HS-27A (cell line): ENCODE results near the gene CNTD1.

Experiments used
- DNase-seq: peaks from one replicate; pipeline ENCODE4 v3.0.0-alpha.2; 2012; ENCODE audit warnings: low read depth, missing footprints

Gene CNTD1

DNA sequence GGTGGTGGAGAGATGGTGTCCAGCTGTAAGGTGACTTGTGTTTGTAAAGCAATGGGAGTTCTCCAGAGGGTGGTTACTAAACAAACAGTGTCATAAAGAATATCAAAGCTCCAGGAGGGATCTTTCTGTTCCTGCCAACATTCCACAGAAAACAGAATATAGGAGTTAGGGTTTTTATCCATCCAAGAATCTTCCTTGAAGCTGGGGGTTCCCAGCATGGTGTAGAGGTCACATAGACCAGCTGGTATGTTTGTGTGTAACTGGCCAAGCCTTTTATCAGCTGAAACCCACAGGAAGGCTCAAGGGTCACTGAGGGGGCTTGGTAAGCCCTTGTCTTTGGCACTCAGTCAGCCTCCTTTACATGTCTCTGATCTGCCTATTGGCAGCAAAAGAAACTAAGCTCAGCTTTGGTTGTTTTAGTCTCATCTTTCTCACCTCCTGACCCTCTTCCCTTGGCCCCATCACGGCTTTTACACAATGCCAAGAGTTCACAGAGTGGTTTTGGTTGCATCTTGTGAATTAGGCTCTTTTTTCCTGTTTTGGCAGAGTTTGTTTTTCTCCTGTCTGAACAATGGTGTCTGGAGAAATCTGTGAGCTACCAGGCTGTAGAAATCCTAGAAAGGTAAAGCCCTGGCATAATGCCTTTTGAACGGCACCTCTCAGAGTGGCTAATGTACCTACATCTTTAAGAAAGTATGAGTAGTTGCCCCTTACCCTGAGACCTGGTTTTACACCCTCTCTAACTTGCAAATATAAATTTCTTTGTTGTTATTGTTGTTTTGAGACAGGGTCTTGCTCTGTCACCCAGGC, 4.6 kb downstream of the CNTD1 start:
- no peak for DNase-seq

DNA sequence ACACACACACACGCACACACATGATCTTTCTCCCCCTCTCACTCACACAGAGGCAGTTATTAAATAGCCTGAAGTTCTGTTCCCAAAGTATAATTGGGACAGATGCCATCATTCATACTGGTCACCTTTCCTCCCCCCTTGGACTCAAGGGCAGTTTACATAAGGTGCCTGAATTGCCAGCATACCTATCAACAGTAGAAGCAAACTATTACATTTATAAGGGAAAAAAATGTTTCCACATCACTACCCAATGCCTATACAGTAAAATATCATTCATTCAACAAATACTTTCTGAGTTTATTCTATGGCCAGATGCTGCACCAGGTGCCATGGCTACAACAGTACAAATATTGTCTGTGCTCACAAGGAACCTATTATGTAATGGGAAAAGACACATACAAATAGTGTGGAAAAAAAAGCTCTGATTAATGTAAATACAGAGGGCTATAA, 6.3 kb downstream of the CNTD1 start:
- DNase-seq: no peak

GRCh38 chr17:42806249-42806648, 7.6 kb downstream of the CNTD1 start:
- DNase-seq: no peak

DNA sequence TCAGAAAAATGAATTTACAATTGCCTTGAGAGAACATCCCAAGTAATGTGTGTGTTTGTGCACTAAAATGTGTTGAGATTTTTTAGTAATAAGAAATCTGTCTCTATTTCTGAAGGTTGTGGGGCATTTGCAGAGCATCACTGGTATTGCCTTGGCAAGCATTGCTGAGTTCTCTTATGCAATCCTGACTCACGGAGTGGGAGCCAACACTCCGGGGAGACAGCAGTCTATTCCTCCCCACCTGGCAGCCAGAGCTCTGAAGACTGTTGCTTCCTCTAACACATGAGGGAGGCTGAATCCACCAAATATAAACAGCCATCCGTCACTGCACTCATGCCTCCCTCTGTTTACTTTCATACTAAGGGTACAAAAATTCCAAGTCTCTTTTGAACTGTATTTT, 10.6 kb downstream of the CNTD1 start:
- DNase-seq: no peak

- peak; percentile 64 for DNase-seq
Observed at GRCh38 chr17:42814633-42815399, 16.2 kb downstream of the CNTD1 start.

GRCh38 chr17:42817866-42818265, 19.2 kb downstream of the CNTD1 start:
- DNase-seq: no peak

- no peak for DNase-seq
Observed at GRCh38 chr17:42818379-42818778, 19.7 kb downstream of the CNTD1 start.

GRCh38 chr17:42819939-42820535, 21.4 kb downstream of the CNTD1 start:
- no peak for DNase-seq

GRCh38 chr17:42821176-42821575, 22.5 kb downstream of the CNTD1 start:
- no peak for DNase-seq

- DNase-seq: no peak
Observed at GRCh38 chr17:42827472-42827871, 28.8 kb downstream of the CNTD1 start.

- no peak for DNase-seq
Observed at GRCh38 chr17:42830971-42831370, 32.3 kb downstream of the CNTD1 start.

DNA sequence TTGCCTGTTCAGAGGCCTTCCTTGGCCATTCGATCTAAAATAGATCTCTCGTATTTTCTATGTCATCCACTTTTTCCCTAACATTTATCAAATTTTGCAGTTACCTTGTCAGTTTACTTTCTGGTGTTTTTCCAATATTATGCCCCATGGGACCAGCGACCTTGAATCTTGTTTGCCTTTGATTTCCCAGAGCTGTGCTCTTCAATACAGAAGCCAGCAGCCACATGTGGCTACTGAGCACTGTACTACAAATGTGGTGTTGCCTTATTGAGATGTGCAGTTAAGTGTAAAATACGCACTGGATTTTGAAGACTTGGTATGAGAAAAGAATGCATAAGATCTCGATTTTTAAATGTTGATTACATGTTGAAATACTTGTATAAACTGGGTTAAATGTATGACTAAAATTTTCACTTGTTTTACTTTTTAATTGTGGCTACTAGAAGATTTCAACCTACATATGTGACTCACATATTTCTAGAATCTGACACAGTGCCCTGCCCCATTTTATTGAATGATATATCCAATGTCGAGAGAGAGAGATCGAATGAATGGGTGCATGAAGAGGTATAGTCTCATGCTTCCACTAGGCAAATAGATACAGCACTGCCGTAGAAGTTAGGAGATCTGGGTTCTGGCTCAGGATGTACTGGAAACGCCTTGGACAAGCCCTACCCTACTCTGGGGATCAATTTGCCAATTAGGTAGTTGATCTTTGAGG, 33.7 kb downstream of the CNTD1 start:
- DNase-seq: no peak

DNA sequence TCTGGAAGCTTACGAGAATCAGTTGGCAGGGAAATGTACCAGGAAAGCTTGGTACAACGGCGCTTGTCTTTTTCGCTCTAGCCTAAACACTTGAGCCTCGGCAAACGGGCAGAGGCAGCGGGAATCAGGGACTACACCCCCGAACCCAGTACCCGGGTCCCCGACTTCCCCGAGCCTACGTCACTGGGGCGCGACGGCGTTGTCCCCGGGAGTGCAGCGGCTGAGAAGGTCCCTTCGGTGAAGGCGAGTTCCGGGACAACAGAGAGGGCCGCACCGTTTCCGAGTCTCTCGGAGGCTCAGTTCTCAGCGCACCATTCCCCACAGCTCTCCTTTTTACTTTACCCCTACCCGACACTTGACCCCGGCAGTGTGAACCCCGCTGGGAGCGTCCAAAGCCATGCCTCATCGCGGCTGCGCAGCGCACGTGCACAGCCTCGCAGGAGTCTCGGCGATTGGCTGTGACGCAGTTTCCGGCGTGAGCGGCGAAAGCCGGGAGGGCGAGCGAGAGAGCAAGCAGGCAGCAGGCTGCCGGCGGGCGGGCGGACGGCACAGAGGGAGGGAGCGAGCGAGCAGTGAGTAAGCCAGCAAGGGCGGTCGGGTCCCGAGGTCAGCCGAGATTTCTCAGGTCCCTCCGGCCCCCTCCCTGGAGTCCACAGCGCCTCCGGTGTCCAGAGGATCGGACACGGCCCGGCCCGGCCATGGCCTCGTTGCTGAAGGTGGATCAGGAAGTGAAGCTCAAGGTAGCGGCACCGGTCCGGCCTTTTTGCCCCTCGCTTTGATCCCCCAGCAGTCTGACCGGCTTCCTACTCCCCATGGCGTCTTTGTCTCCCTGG, 34.5 kb downstream of the CNTD1 start, which contains the start of gene PSME3:
PSME3 (plus strand) TSS at position 464 of the 833 bp plus-strand sequence; CDS start at position 699, 235 bp downstream.
- peak; percentile 57 for DNase-seq

DNA sequence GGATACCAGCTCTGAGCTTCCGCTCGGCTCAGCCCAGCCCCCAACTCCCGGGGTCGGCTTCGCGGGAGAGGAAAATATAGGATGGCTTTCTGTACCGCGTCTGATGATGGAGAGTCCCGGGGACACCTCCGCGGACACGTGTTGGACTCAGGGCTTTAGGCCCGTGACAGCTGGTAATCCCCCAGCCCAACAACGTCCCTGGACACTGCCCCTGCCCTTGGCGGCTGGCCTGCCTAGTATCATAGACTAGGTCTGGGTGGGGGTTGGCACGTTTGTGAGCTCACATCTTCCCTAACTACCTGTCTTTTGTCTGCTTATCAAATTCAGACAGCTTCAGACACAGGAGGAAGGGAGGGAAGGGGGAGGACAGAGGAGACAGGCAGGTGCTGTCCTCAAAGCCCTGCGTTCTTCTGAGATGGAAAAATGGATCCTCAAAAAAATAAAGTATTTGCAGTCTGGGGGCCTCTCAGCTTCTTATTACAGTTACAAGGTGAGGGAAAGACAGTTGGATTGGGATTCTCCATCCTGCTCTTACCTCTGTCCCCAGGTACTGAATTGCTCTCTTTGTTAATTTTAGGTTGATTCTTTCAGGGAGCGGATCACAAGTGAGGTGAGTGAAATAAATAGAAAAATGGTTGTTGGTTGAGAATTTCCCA, 35.2 kb downstream of the CNTD1 start:
- no peak for DNase-seq

DNA sequence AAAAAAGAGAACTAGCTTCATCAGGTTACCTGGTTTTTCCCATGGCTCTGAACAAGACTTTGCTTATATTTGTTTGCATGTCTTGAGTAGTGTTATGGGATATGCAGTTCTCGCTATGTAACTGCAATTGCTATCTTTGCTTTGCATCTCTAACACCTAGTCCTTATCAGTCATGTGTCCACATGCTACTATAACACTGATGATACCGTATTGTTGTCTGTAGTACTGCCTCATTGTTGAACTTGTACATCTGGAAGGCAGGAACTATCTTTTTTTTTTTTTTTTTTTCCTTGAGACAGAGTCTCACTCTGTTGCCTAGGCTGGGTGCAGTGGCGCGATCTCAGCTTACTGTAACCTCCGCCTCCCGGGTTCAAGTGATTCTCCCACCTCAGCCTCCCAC, 37.1 kb downstream of the CNTD1 start:
- DNase-seq: no peak

- no peak for DNase-seq
Observed at GRCh38 chr17:42841975-42842685, 43.5 kb downstream of the CNTD1 start.

DNA sequence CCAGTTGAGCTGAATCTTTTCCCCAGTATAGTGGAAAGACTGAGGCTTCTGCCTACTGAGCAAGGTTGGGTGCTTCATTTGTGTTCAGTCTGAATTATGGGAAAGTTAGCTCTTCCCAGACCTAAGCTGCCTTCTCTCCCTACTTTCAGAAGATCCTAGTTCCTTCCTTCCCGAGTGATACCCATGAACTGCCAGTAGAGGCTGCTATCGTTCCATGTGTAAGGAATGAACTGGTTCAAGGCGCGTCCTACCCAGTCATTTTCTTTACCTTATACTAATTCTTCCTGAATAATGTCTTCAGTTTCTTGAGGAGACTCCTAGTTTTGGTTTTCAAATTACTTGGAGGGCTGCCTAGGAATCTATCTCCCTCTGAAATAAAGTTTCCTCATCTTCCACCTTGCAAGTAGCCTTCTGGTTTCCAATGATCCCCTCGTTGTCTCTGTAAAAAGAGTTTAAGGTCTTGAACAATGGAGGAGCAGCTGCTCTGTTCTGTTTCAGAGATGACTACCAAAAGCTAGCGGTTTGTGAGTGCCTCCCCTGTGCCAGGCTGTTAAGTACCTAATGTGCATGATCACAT, 44.8 kb downstream of the CNTD1 start:
- DNase-seq: no peak

DNA sequence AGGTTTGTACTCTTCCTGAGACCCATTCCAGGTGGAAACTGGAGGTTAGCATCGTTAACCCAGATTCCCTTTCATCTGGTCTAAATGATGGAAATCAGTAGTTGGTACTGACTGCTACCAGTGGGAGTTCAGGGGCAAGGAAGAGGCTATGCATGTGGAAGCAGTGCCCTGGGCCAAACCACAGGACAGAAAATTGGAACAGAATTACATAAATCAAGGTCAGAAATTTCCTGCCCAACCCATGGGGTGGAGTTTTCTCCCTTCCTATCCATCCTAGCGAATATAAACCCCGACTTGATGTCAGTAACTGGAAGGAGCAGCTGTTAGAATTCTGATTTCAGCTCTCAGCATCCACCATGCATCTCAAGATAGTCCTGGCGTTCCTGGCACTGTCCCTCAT, 45.6 kb downstream of the CNTD1 start, which contains the start of gene AOC2:
AOC2 (plus strand) TSS at position 310 of the 400 bp plus-strand sequence; CDS start at position 357, 47 bp downstream.
- no peak for DNase-seq

GRCh38 chr17:42844761-42845555, 46.3 kb downstream of the CNTD1 start:
- DNase-seq: no peak
